Fibroblast of skin of scalp (primary cell): ENCODE measurements around the gene PFDN5.
A peak's percentile ranks its signal among the peaks of the same experiment; 100 is the strongest.
"Not testable (repeated sequence)": the region's sequence is repeated elsewhere in the genome, so short reads cannot be mapped to it uniquely, and the experiment has no call there.

Experiments used
- DNase-seq: peaks from one replicate; pipeline ENCODE4 v3.0.0-alpha.2; 2013

PFDN5 gene

DNA sequence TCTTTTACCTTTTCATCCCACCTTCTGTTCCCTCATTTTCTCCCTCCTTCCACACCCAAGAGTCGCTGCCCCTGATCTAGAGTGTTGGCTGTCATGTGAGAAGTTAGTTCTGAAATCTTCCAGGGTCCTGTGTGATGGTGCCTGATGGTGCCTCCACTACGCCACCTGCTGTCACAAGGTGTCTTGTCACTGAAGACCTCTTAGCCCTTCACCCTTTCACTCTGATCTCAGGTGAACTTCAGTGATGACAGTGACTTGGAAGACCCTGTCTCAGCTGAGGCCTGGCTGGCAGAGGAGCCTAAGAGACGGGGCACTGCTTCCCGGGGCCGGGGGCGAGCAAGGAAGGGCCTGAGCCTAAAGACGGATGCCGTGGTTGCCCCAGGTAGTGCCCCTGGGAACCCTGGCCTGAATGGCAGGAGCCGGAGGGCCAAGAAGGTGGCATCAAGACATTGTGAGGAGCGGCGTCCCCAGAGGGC is 7.6 kb upstream of the PFDN5 start:
- DNase-seq: peak; percentile 60

DNA sequence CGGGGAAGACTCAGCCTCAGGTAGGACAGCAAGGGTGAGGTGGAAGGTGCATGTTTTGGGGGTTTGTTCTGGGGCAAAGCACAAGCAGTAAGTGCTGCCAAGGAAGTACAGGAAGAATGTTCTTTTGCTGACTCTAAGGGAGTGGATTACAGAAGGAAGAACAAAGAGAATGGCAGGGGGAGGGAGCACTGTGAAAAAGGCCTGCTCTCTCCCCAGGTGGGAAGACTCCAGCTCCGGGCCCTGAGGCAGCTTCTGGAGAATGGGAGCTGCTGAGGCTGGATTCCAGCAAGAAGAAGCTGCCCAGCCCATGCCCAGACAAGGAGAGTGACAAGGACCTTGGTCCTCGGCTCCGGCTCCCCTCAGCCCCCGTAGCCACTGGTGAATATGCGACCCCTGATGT is 7.0 kb upstream of the PFDN5 start:
- DNase-seq: no peak

DNA sequence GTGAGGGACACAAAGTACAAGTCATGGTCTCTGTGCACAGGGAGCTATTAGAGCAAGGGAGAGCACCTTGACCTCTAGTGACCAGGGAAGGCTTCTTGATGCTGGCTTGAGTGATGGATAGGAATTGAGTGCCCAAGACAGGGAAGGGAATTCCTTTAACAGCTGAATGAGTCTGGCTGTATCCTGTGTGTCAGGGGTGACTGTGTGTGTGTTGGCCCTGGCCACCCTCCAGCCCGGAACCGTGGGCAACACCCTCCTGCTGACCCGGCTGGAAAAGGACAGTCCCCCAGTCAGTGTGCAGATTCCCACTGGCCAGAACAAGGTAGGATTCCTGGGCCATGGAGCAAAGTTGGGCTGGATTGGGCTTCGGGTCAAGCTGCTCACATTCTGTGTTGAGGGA is 5.5 kb upstream of the PFDN5 start:
- no peak for DNase-seq

DNA sequence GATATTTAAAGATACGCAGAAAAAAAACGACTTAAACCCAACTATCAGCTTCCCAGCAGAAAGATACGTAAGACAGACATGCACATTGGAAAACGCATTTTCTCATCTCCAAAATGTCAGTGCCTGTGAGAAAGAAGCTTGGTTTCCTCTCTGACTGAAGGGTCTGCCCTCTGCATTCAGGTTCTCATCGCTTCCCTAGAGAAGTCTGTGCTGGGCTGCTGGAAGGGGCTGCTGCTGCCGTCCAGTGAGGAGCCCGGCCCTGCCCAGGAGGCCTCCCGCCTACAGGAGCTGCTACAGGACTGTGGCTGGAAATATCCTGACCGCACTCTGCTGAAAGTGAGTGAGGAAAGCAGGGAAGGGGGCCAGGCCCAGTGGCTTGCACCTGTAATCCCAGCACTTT is 4.7 kb upstream of the PFDN5 start:
- DNase-seq: no peak

DNA sequence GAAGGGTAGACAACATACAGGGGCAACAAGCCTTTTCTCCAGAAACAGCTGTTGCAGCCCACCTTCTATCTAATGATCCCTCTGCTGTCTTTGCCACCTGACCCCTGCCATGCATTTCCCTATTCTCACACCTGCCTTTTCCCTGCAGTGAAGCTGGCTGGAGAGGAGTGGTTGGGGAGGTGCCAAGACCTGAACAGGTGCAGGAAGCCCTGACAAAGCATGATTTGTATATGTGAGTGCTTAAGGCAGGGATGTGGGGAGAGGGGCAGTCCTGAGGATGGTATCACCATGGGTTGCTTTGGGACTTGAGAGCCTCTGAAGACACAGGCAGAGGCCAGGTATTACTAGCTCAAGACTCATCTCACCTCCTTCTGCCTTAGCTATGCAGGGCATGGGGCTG is 2.9 kb upstream of the PFDN5 start:
- DNase-seq: no peak

DNA sequence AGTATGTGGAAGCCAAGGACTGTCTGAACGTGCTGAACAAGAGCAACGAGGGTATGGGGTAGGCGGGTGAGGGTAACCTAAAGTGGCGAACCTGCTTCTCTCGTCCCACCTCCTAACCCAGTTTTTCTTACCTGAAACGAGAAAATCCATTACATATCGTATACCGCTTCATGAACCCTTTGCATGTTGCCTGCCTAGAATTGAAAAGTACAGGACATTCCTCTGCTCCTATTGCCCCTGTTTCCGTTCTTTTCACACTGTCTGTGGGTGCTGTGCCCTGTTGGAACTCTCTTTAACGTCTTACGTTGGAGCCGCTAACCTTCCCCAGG is 513 bp downstream of the PFDN5 start:
- DNase-seq: no peak

DNA sequence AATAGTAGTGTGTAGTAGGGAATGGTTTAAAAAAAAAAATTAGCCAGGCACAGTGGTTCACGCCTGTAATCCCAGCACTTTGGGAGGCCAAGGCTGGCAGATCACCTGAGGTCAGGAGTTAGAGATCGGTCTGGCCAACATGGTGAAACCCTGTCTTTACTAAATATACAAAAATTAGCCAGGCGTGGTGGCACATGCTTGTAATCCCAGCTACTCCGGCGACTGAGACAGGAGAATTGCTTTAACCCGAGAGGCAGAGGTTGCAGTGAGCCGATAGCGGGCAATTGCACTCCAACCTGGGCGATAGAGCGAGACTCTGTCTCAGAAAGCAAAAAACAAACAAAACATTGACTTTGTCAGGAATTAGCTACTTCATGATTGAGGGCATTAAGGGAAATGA is 1.8 kb downstream of the PFDN5 start:
- not testable (repeated sequence) for DNase-seq

DNA sequence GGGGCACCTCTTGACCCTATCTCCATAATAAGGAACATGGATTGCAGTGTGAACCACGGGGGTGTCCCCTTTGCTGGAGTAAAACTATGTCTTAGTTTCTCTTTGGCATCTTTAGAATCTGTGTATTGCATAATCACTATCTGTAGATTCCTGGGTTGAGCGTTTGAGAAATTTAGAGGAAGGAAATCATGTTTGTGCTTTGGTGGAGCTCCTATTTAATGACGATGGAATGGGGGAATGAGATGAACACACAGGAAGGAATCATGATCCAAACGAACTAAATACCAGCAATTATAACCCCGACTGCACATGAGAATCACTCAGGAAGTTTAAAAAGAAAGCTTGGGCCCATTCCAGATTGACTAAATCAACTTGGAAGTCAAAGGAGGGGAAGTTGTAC is 2.8 kb downstream of the PFDN5 start:
- peak; percentile 76 for DNase-seq

DNA sequence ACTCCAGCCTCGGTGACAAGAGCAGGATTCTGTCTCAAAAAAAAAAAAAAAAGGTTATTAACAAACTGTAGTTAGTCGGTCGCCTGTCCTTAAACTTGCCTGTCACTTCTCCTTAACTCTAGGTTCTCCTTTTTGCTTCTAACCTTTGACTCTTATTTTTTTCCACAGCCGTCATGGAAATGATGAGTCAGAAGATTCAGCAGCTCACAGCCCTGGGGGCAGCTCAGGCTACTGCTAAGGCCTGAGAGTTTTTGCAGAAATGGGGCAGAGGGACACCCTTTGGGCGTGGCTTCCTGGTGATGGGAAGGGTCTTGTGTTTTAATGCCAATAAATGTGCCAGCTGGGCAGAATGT is 3.7 kb downstream of the PFDN5 start:
- DNase-seq: peak; percentile 71

DNA sequence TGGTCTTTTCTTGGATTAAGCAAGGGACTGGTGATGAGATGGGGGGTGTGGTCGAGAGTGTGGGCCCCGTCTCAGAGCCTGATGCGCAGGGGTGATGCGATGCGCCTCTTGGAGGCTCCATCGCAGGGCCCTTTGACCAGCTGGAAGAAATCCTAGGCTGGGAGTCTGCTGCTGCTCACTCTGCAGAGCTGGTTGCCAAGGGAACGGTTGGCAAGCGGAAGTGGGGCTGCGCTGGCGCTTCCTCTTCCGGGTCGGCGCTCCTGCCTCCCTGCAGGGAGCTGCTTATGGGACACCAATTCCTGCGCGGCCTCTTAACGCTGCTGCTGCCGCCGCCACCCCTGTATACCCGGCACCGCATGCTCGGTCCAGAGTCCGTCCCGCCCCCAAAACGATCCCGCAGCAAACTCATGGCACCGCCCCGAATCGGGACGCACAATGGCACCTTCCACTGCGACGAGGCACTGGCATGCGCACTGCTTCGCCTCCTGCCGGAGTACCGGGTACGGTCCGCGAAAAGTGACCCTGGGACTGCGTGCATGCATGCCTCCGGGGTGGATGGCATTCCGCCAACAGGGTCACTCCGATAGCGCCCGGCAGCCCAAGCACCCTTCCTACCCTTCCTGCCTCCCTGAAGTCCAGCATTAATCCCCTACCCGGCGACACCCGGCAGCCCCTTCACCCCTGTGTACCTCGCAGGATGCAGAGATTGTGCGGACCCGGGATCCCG is 4.3 kb downstream of the PFDN5 start, which contains the start of gene MYG1:
TSS of gene MYG1 (plus strand) at position 242 of the 727 bp plus-strand sequence. CDS start at position 285, 43 bp downstream.
- peak; percentile 88 for DNase-seq

DNA sequence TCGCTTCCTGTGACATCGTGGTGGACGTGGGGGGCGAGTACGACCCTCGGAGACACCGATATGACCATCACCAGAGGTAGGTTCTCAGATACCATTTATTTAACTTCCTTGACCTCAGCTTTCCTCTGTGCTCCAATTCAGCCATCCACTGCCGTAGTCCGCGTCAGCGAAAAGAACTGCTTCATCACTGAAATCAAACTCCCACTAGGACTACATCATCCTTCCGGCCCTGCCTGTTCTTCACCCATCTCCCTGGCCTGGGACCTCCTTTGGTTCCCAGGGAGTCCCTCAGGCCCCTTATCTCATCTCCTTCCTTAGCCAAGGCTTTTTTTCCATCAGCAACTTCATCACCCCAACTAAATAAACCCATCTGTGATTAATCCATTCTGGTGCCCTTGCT is 4.8 kb downstream of the PFDN5 start:
- DNase-seq: peak; percentile 21

DNA sequence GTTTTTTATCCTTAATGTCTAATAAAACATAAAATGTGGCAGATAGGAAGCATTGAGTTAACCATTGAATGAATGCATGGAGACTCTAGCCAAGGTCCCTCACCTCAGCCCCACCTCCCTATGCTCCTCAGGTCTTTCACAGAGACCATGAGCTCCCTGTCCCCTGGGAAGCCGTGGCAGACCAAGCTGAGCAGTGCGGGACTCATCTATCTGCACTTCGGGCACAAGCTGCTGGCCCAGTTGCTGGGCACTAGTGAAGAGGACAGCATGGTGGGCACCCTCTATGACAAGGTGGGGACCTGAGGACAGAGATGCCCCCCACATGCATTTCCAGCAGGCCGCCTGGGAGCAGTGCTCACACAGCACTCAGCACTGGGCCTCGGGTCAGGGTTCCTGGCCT is 7.6 kb downstream of the PFDN5 start:
- no peak for DNase-seq

DNA sequence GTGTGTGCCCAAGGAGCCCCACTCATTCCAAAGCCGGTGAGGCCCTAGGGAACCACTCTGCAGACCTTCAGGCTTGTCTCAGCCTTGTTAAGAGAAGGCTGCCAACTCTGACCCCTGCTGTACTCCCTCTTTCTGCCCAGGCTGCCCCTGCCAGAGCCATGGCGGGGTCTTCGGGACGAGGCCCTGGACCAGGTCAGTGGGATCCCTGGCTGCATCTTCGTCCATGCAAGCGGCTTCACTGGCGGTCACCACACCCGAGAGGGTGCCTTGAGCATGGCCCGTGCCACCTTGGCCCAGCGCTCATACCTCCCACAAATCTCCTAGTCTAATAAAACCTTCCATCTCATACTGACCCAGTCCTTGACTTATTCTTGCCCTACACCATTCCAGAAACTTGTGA is 11.5 kb downstream of the PFDN5 start:
- no peak for DNase-seq

DNA sequence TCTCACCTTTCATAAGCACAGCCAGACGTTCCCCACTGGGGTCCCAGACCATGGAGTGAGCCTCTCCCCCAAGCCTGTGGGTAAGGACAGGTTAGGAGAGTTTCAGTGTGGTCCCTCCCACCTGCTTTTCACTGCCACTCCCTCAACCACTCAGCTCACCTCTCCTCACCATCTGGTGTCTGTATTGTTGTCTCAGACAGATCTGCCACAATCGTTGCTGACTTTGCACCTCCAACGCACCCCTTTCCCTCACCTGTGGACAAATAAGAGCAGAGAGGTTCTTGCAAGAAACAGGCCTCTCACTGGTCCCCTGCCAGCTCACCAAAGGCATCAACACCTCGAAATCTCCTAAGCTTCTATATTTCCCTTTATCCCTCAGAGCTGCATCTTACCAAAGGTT is 12.9 kb downstream of the PFDN5 start:
- DNase-seq: no peak

DNA sequence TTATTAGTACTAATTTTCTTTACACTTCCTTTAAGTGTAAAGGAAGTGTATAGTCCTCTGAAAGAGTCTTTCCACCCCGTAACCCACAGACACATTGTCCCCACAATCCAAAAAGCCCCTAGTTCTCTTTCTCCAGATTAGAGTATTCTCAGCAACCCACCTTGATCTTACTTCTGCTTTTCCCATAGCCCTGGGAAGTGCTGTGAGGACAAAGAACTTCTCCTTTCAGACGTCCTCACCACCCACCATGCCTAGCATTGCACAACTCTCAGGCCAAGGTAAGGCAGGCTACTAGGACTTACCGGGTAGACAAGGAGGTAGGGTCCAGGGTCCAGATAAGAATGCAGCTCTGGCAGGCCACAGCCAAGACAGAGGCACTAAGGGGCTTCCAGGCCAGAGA is 18.7 kb downstream of the PFDN5 start:
- DNase-seq: no peak

DNA sequence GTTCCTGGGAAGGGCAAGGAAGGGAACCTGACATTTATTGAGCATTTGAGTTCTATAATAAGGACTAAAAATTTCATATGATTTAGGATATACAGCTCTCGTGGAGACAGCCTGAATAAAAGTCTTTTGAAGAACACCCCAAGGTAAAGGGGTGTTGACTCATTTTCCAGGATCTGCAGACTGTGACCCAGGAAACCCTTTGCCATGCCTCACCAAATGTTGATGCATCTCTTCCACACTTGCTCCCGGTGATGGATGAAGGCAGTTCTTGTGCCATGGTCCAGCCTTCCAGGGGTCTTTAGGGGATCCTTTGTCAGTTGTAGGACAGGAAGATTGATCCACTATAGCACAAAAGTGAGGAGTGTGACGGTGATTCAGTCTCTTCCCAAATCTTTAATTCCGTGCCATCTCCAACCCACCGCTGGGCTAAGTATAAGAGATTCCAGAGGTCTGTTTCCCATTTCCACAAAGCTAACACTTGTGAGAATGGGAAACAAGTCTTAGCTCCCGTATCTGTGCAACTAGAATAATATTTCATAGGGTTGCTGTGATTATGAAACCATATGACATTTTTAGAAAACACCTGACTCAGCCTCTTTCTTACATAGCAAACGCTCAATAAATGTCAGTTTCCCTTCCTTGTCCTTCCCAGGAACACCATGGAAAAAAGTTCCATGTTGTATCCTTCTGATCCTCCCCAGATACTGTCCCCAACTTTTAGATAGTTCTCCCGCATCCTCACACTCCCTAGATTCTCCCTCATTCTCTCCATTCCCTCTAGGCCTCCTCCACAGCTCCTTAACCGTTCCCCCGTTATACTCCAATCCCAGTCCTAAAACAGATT is 25.2 kb downstream of the PFDN5 start:
- DNase-seq: no peak

DNA sequence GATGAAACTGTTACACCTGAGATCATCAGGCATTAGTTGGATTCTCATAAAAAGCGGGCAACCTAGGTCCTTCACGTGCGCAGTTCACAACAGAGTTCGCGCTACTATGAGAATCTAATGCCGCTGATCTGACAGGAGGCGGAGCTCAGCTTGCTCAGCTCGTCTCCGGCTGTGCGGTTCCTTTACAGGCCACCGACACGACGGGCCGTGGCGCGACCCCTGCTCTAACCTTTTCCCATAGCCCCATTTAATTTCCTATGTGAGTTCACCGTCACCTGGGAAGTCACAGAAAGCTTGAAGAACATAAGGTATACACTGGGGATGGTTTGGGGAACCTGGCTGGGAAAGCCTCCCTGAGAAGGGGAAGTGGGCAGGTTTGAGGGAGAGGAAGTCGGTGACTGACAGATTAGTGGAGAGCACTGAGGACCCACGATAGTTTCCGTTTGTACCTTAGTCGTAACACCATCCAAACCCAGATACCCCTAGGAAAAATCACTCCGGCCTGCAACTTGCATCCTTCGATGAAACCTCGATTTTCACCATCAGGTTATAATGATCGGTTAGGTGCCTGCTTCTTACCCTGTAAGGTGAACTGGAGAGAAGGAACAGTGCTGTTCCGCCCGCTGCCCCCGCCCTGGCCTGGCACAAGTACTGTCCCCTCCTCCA is 28.9 kb downstream of the PFDN5 start:
- DNase-seq: no peak

DNA sequence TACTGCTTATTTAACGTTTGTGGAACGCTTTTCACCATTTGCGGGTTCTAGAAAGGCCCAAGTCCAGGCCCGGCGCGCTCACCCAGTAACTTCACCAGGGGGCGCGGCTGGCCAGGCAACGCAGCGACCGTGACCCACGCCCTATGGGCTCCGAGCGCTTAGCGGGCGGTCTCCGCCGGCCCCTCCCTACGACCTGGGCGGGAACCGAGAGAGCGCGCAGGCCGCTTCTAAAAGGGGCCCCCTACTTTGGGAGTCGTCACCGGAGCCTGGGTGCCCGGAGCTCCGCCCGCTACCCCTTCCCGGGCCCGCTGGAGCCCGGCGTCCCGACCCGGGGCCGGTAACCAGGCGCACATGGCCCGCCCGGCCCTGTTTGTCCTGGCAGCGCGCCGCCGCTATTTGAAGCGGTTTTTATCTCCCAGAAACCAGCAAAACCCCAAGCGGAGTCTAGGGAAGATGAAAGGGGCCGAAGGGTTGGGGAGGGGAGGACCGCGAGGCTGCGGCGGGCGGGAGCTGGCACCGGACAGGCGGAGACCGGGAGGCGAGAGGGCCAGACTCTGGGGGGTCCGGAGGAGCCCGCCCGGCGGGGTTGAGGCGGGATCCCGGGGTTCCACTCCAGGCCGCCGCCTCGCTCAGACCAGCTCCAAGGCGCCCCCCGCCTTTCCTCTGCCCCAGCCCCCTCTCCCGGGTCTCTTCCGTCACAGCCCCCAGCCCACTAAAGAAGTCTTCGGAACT is 29.6 kb downstream of the PFDN5 start:
- peak; percentile 92 for DNase-seq

DNA sequence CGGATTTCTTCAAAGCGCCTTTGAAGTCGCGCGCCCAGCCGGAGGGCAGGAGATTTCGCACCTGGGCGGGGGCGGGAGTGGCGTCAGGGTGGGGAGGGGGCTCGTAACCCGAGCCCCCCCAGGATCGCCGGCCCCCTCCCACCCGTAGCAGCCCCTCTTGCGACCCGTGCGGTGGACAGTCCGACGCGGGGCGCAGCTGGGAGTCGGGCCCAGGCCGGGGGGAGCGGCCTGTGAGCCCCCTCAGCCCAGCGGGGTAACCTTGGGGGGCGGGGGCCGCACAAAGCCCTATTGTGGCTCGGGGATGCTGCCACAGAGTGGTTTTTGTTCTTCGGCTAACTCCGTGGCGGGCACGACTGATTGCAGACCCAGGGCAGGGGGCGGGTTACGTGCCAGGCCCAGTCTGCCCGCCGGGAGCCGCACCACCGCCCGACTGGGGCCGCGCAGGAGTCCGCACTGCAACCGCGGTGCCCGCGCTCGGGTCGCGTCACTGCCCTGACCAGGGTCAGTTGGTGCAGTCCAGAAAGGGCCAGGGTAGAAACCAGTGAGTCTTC is 30.2 kb downstream of the PFDN5 start:
- DNase-seq: no peak

DNA sequence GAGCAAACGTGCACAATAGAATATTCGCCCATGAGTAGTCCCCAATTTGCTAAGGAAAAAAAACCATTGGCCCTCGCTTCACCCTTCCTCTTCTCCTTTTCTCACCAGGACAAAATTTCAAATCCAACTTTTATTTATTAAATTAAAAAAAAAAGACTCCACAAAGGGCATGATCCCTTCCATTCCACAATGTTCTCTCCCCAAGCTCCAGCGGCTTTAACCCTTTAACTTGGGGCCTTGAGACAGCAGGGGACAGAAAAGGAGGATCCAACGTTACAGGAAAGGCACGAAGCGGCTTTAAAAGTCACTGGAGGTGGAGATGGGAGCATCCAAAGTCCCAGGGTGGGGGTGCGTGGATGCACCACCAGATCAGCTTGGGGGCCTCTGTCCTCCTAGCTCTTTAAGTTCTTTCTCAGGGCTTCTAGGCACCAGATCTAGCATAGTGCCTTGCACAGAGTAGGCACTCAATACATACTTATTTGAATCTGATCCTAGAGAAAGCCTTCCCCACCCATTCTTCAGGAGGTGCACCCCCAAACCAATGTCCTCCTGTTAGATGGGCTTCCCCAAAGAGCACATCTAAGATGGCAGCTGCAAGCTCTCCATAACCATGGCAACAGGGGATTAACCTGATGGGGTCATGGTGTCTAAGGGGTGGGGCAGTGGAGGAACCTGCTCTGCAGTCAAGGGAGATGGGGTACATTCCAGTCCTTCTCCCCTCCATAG is 31.3 kb downstream of the PFDN5 start:
- no peak for DNase-seq

DNA sequence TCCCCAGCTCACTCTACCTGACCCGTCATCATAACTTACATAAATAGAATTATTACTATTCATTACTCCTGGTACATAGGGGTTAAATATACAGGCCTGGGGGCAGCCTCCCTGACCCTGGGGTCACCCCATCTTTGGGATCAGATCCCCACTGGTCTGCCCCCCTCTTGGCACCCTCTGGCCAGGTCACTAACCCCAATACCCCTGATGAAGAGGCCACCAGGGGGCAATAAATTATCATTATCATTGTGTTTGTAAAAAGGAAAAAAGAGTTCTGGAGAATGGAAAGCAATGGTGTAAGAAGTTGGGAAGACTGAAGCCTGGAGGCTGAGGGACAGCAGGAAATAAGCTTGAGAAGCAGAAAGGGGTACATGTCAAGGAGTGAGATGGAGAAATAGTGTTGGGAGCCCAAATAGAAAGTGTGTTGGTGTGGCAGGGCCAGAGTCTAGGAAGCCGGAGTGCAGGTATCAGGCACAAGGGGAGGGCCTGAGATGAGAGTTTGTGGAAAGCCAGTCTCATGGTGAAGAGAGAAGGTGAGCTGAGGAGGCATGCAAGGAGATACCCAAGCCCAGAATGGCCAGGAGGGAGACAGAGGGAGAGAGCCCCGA is 32.2 kb downstream of the PFDN5 start:
- no peak for DNase-seq
